Measurements from ENCODE around the gene ZNF385C.

Gene ZNF385C

DNA sequence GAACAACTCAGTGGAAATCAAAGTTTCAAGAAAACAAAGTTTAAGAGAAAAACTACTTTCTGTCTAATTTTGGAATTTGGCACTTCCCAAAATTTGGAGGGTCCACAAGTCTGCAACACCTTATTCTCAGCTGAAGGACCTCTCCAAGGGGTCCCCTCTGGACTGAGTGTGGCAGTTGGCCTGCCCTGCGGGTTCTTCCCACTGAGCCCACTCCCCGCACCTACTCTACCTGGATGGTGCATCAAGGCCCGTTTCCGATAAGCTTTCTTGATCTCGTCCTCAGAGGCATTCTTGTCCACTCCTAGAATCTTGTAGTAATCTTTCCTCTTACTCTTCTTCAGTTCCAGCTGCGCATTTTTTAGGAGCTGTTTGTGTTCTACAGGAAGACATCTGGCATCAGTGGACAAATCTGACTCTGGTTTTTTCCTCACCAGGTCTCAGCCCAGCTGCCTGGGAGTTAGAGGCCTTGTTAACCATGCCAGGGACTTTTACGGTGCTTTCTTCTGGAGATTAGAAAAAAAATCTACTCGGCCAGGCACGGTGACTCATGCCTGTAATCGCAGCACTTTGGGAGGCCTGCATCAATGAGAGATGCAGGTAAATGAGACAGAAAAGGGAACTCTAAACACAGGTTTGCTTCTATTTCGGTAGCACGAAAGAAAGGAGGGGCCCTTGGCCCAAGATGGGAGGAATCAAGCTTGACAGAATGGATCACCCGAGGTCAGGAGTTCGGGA, 116.1 kb downstream of the ZNF385C start:
- DNase-seq = no peak

DNA sequence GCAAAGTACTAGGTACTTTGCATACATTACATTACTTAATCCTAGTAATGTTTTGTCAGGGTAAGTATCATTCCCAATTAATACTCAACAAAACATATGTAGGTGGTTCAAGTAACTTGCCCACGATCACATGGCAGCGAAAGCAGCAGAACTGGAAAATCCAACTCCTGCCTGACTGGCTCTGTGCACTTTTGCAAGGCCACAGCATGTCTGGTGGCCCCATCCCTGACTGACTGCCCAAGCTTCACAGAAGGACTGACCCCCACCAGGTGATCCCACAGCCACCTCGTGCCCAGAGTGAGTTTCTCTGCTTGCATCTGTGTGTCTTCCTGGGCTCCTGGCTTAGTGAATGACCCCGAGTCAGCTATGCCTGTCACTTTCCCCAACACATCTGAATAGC, 120.3 kb downstream of the ZNF385C start:
- DNase-seq = no peak

DNA sequence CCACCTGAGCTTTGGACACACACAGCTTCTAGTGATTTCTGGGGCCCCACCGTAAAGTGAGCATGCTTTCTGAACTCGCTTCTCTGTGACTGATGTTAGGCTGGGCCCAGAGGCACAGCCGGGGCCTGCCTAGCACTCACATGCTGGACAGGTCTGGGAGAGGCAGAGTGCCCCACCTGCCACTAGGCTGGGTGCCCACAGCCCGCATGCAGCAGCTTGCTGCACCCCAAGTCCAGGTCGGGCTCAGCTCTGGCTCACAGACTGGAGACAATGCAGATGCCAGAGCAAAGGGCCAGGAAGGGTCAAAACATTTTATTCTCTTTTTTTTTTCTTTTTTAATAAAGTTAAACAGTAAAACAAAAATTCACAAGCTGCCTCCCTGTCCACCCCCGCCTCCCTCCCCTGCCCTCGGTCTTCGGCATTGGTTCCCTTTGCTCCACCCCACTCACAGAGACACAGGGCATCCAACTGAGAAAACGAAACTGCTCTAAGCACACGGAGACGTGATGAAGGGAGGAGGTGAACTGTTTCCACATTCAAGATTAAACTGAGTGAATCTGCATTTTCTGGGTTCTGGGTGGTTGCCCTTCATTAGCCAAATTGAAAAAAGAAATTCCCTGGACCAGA, 122.0 kb downstream of the ZNF385C start:
- no peak for DNase-seq

Data from hematopoietic multipotent progenitor cell treated with erythropoietin and hydrocortisone succinate and interleukin-3 and kit ligand, for 4 days (in vitro differentiated cells).